Cardiac muscle cell (in vitro differentiated cells and primary cell): Measurements from ENCODE around the gene LMF2. TPM values are rescaled to one million over a fixed set of nuclear protein-coding genes. Genes with fewer than 3 reads are reported as not detected.

Experiments used
- DNase-seq, 2 donors: peaks; one replicate each; pipeline versions ENCODE4 v3.0.0 to v3.0.0-alpha.2; 2010 to 2017; ENCODE audit warnings: low read depth in 1 of 2, low spot score in 1 of 2
- H3K27ac ChIP-seq: fragments of 200-600 bp; sonication (generic); 2 replicates; pipeline ENCODE4 v1.5.1; 2016
- H3K27me3 ChIP-seq: fragments of 200-600 bp; sonication (generic); 2 replicates; pipeline ENCODE4 v1.6.0; 2016; ENCODE audit warnings: control low read depth
- H3K36me3 ChIP-seq: fragments of 200-600 bp; sonication (generic); 2 replicates; pipeline ENCODE4 v1.5.1; 2016; ENCODE audit warnings: control low read depth
- H3K4me1 ChIP-seq: fragments of 200-600 bp; sonication (generic); 2 replicates; pipeline ENCODE4 v1.8.1; 2017; ENCODE audit warnings: low read depth, mild to moderate bottlenecking, mixed run types
- H3K4me3 ChIP-seq: fragments of 200-600 bp; sonication (generic); 2 replicates; pipeline ENCODE4 v1.5.1; 2016; ENCODE audit warnings: mild to moderate bottlenecking
- H3K9me3 ChIP-seq: fragments of 200-600 bp; sonication (generic); 2 replicates; pipeline ENCODE4 v1.5.1; 2017; ENCODE audit warnings: low read depth, mild to moderate bottlenecking, control low read depth
- CTCF ChIP-seq: IDR thresholded peaks from 2 replicates; pipeline ENCODE4 v1.5.1; 2012; ENCODE audit warnings: low read depth, mild to moderate bottlenecking, low read length
- polyA plus RNA-seq: library from polyadenylated mRNA; unstranded; fragments of >200 nt; fragmentation: Nextera tagmentation; extraction: Ambion mirVana; gene quantifications from 2 replicates; pipeline ENCODE4 v1.2.1, GENCODE V29; 2016
- total RNA-seq: library from RNA; depleted of rRNA; stranded (reverse); fragments of >200 nt; gene quantifications from 2 replicates; pipeline ENCODE4 v1.2.3, GENCODE V29; 2016

Gene LMF2
- total and polyA plus RNA-seq, 2 experiments from 2014 or later: 82.9 to 91.7 TPM

- no peak overlapping the region for H3K27ac ChIP-seq
- peaks cover 27% of the 10 kb centered on the region for H3K27me3 ChIP-seq
Measured at GRCh38 chr22:50531962-50532674, 24.6 kb upstream of the LMF2 start.

GRCh38 chr22:50531546-50531961 is 24.1 kb upstream of the LMF2 start:
- peaks cover 27% of the 10 kb centered on the region for H3K27me3 ChIP-seq
- DNase-seq: peak in 1 of 2 donors; percentile 65
- no peaks in the 10 kb centered on the region for H3K36me3 ChIP-seq
- peak overlapping the region; percentile 42 for H3K4me3 ChIP-seq
- H3K9me3 ChIP-seq: no peaks in the 10 kb centered on the region
- H3K4me1 ChIP-seq: peaks cover 18% of the 10 kb centered on the region
- no peak for TF ChIP-seq CTCF
- no peak overlapping the region for H3K27ac ChIP-seq

More at GRCh38 chr22:50531962-50532674, 24.6 kb upstream of the LMF2 start:
- Histone ChIP-seq H3K36me3 (no peaks in the 10 kb centered on the region), H3K4me3 (peak overlapping the region; percentile 42), H3K4me1 (peaks cover 16% of the 10 kb centered on the region), H3K9me3 (no peaks in the 10 kb centered on the region)
- no peak for TF ChIP-seq CTCF
- DNase-seq: peak; percentile 64 to 84

GRCh38 chr22:50530877-50531545 is 23.5 kb upstream of the LMF2 start:
- Histone ChIP-seq H3K27ac (no peak overlapping the region), H3K36me3 (no peaks in the 10 kb centered on the region), H3K9me3 (no peaks in the 10 kb centered on the region), H3K4me3 (peak overlapping the region; percentile 42), H3K27me3 (peaks cover 27% of the 10 kb centered on the region), H3K4me1 (peaks cover 20% of the 10 kb centered on the region)
- TF ChIP-seq CTCF: no peak
- DNase-seq: peak; percentile 74 to 95

- H3K27me3 ChIP-seq: peaks cover 27% of the 10 kb centered on the region
- no peaks in the 10 kb centered on the region for H3K36me3 ChIP-seq
- peaks cover 20% of the 10 kb centered on the region for H3K4me1 ChIP-seq
- peak overlapping the region; percentile 42 for H3K4me3 ChIP-seq
- DNase-seq: no peak
- no peaks in the 10 kb centered on the region for H3K9me3 ChIP-seq
- TF ChIP-seq CTCF: no peak
- no peak overlapping the region for H3K27ac ChIP-seq
Measured at GRCh38 chr22:50530580-50530876, 23.0 kb upstream of the LMF2 start.

GRCh38 chr22:50529897-50530579 is 22.5 kb upstream of the LMF2 start, which contains the start of gene TYMP:
Gene TYMP, minus strand, starts transcription at chr22:50530012. Its CDS starts 303 bp downstream, at chr22:50529709.
- H3K27me3 ChIP-seq: peaks cover 27% of the 10 kb centered on the region
- H3K9me3 ChIP-seq: no peaks in the 10 kb centered on the region
- peak within 1 kb of the TSS; percentile 42 for H3K4me3 ChIP-seq
- peak in 1 of 2 donors; percentile 94 for DNase-seq
- no peaks in the 10 kb centered on the region for H3K36me3 ChIP-seq
- peaks cover 20% of the 10 kb centered on the region for H3K4me1 ChIP-seq
- TF ChIP-seq CTCF: no peak
- H3K27ac ChIP-seq: no peak within 1 kb of the TSS
